ENCODE results near the gene NID1. TPM values are rescaled to one million over a fixed set of nuclear protein-coding genes. Genes with fewer than 3 reads are reported as not detected.
"Not testable (repeated sequence)": the region's sequence is repeated elsewhere in the genome, so short reads cannot be mapped to it uniquely, and the experiment has no call there.

The NID1 gene
- total RNA-seq, 4 donors from 2014 or later = 27.8 to 91.8 (median 69.4) TPM

DNA sequence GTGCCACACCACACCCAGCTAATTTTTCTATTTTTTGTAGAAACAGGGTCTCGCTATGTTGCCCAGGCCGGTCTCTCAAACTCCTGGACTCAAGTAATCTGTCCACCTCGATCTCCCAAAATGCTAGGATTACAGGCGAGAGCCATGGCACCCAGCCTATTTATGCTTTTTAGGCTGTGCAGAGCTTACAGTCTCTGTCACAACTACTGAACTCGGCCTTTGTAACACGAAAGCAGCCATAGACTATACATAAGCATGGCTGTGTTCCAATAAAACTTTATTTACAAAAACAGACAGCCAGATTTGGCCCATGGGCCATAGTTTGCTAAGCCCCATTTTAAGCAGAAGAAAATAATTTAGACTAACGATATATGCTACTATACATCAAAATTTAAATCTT lies 54.4 kb downstream of the NID1 start:
- Histone ChIP-seq H3K4me1 (peaks cover 0 to 4% of the 10 kb centered on the region in 2 donors), H3K36me3 (peaks cover 0 to 3% of the 10 kb centered on the region in 2 donors), H3K27ac (peak overlapping the region; percentile 55 to 64 (median 58)), H3K27me3 (no peaks in the 10 kb centered on the region), H3K9me3 (no peaks in the 10 kb centered on the region), H3K4me3 (replicated peaks in 1 of 3) (no peak overlapping the region)
- no peak for DNase-seq
- intact Hi-C loops (cut with DNase I) = no loop called here
- TF ChIP-seq, protein P1, sequence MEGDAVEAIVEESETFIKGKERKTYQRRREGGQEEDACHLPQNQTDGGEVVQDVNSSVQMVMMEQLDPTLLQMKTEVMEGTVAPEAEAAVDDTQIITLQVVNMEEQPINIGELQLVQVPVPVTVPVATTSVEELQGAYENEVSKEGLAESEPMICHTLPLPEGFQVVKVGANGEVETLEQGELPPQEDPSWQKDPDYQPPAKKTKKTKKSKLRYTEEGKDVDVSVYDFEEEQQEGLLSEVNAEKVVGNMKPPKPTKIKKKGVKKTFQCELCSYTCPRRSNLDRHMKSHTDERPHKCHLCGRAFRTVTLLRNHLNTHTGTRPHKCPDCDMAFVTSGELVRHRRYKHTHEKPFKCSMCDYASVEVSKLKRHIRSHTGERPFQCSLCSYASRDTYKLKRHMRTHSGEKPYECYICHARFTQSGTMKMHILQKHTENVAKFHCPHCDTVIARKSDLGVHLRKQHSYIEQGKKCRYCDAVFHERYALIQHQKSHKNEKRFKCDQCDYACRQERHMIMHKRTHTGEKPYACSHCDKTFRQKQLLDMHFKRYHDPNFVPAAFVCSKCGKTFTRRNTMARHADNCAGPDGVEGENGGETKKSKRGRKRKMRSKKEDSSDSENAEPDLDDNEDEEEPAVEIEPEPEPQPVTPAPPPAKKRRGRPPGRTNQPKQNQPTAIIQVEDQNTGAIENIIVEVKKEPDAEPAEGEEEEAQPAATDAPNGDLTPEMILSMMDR (IDR thresholded peaks at IDR 0.05) = no peak
- no peak for TF ChIP-seq POLR2A (IDR thresholded peaks at IDR 0.05)
- 94 to 96% methylated on average over 7 of the region's 7 CpGs for WGBS, 2 donors

DNA sequence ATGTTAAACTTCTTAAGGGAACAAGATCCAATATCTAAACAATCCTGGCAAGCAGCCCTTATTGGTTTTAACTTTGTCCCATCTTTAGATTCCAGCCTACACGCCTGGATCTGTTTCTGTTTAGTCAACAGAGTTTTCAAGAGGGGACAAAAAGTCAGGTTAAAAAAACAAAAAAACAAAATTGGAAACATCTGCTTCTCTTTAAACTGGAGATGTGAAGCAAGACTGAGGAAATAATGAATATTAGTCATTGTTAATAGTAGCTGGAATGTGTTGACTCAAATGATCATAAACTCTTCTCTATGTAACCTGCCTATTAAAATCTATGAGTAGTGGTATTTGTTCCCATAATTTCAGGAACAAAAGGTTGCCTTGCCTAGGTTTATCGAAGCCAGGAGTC lies 55.0 kb downstream of the NID1 start:
- H3K9me3 ChIP-seq = no peaks in the 10 kb centered on the region
- DNase-seq = no peak
- no peak overlapping the region for H3K4me3 ChIP-seq (replicated peaks in 1 of 3)
- no peak for TF ChIP-seq POLR2A (IDR thresholded peaks at IDR 0.05)
- TF ChIP-seq, protein P1 (IDR thresholded peaks at IDR 0.05) = no peak
- WGBS, 2 donors = 68 to 79% methylated on average over 2 of the region's 2 CpGs
- no peaks in the 10 kb centered on the region for H3K27me3 ChIP-seq
- peak overlapping the region; percentile 55 to 64 (median 58) for H3K27ac ChIP-seq
- peaks cover 0 to 3% of the 10 kb centered on the region in 2 donors for H3K36me3 ChIP-seq
- intact Hi-C loops (cut with DNase I) = no loop called here
- H3K4me1 ChIP-seq = peaks cover 0 to 4% of the 10 kb centered on the region in 2 donors

DNA sequence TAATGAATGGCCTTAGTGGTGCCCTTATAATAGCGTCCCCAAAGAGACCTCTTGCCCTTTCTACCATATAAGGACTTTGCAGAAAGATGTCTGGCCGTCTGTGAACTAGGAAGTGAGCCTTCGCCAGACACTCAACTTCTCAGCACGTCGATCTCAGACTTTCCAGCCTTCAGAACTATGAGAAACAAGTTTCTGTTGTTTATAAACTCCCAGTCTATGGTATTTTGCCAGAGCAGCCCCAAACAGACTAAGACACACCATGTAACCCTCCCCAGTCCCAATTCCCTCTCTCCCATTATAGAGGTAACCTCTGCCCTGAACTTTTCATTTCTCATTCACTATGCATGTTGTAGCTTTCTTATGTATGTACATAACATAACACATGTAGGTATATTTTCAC lies 55.7 kb downstream of the NID1 start:
- TF ChIP-seq, protein P1 (IDR thresholded peaks at IDR 0.05) = no peak
- TF ChIP-seq POLR2A (IDR thresholded peaks at IDR 0.05) = no peak
- no peak overlapping the region for H3K4me3 ChIP-seq (replicated peaks in 1 of 3)
- no peaks in the 10 kb centered on the region for H3K27me3 ChIP-seq
- peaks cover 0 to 4% of the 10 kb centered on the region in 2 donors for H3K4me1 ChIP-seq
- H3K9me3 ChIP-seq = no peaks in the 10 kb centered on the region
- WGBS, 2 donors = 44 to 50% methylated on average over 5 of the region's 5 CpGs
- H3K27ac ChIP-seq = peak overlapping the region; percentile 23 to 60 (median 58)
- peaks cover 0 to 3% of the 10 kb centered on the region in 2 donors for H3K36me3 ChIP-seq
- intact Hi-C loops (cut with DNase I) = no loop called here
- DNase-seq = no peak

DNA sequence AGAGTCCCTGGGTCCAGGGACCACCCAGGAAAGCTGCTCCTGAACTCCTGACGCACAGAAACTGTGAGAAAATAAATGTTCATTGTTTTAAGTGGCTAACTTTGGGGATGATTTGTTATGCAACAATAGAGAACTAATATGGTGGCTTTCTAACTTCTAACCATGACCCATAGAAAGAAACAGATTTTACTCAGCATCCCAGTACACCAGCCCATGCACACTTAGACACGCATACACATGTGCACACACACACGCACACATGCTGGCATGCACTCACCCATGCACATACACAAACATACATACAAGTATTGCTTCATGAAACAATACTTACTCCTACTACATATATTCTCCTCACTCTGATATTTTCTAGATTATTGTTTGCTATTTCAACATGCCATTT lies 57.1 kb downstream of the NID1 start:
- no peak overlapping the region for H3K27ac ChIP-seq
- WGBS, 2 donors = 96 to 100% methylated on average over 3 of the region's 3 CpGs
- no peaks in the 10 kb centered on the region for H3K27me3 ChIP-seq
- TF ChIP-seq, protein P1 (IDR thresholded peaks at IDR 0.05) = no peak
- TF ChIP-seq POLR2A (IDR thresholded peaks at IDR 0.05) = no peak
- H3K9me3 ChIP-seq = no peaks in the 10 kb centered on the region
- no peak overlapping the region for H3K4me3 ChIP-seq (replicated peaks in 1 of 3)
- no peak for DNase-seq
- intact Hi-C loops (cut with DNase I) = no loop called here
- peaks cover 0 to 3% of the 10 kb centered on the region in 2 donors for H3K36me3 ChIP-seq
- peaks cover 0 to 4% of the 10 kb centered on the region in 2 donors for H3K4me1 ChIP-seq

DNA sequence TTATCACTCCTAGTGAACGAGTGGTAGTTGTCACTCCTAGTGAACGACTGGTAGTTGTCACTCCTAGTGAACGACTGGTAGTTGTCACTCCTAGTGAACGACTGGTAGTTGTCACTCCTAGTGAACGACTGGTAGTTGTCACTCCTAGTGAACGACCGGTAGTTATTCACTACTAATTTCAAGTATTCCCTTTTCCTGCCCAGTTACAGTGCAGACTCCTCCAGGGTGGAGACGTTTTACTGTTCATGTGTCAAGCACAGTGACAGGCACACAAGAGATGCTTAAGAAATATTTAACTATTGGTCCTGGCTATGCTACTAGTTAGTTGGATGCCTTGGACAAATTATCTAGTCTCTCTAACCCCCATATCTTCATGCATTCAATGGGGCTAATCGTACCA lies 61.8 kb downstream of the NID1 start:
- H3K36me3 ChIP-seq; H3K27ac ChIP-seq; intact Hi-C loops (cut with DNase I); DNase-seq; H3K4me3 ChIP-seq (replicated peaks in 1 of 3); H3K9me3 ChIP-seq; H3K27me3 ChIP-seq: not testable (repeated sequence)
- WGBS, 2 donors = 81% methylated on average over 9 of the region's 9 CpGs
- H3K4me1 ChIP-seq = peaks cover 22 to 39% of the 10 kb centered on the region in 2 donors

DNA sequence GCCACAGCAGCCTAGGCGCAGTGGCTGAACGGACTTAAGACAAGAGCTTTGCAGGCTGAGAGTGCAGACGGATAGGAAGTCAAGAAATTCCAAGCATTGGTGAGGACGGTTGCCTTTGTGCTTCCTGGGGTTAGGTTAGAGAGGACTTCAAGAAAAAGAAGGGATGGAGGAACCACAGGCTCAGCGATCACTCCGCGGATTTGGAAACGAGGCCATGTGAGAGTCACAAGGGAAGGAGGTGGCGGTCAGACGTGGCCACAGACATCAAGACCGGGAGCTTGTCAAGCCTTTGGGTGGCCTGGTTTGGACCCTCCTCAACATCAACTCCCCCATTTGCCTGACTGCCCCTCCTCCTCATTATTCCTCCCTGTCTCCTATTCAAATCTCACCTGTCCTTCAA lies 62.3 kb downstream of the NID1 start:
- H3K27ac ChIP-seq = peak overlapping the region in 2 of 3 donors; percentile 46 to 59
- H3K9me3 ChIP-seq = no peaks in the 10 kb centered on the region
- no peak overlapping the region for H3K4me3 ChIP-seq (replicated peaks in 1 of 3)
- H3K4me1 ChIP-seq = peaks cover 22 to 39% of the 10 kb centered on the region in 2 donors
- WGBS, 2 donors = 89 to 91% methylated on average over 11 of the region's 11 CpGs
- no peak for DNase-seq
- no peak for TF ChIP-seq POLR2A (IDR thresholded peaks at IDR 0.05)
- TF ChIP-seq, protein P1 (IDR thresholded peaks at IDR 0.05) = no peak
- H3K27me3 ChIP-seq = no peaks in the 10 kb centered on the region
- intact Hi-C loops (cut with DNase I) = no loop called here
- no peaks in the 10 kb centered on the region for H3K36me3 ChIP-seq

Data from thyroid gland (tissue), 4 donors.